ENCODE data around the gene BATF2.
"Not testable (repeated sequence)": the region's sequence is repeated elsewhere in the genome, so short reads cannot be mapped to it uniquely, and the experiment has no call there.

The BATF2 gene

GRCh38 chr11:65013130-65013887 lies 16.5 kb upstream of the BATF2 start:
- peak; percentile 94 for DNase-seq

- DNase-seq, result no peak
Observed at GRCh38 chr11:65008873-65009272, 12.1 kb upstream of the BATF2 start.

GRCh38 chr11:65008016-65008415 lies 11.2 kb upstream of the BATF2 start:
- DNase-seq, result no peak

- not testable (repeated sequence) for DNase-seq
Observed at GRCh38 chr11:65003968-65004367, 7.2 kb upstream of the BATF2 start.

GRCh38 chr11:65003282-65003681 lies 6.5 kb upstream of the BATF2 start:
- no peak for DNase-seq

- no peak for DNase-seq
Observed at GRCh38 chr11:65002706-65003105, 5.9 kb upstream of the BATF2 start.

- DNase-seq, result no peak
Observed at GRCh38 chr11:64999478-64999877, 2.7 kb upstream of the BATF2 start.

- no peak for DNase-seq
Observed at GRCh38 chr11:64998690-64999431, 2.1 kb upstream of the BATF2 start.

- no peak for DNase-seq
Observed at GRCh38 chr11:64998141-64998540, 1.4 kb upstream of the BATF2 start.

- DNase-seq, result no peak
Observed at GRCh38 chr11:64996327-64996709, 453 bp downstream of the BATF2 start.

- no peak for DNase-seq
Observed at GRCh38 chr11:64994318-64994717, 2.5 kb downstream of the BATF2 start.

- peak; percentile 40 to 65 for DNase-seq
Observed at GRCh38 chr11:64990222-64990923, 6.4 kb downstream of the BATF2 start.

- no peak for DNase-seq
Observed at GRCh38 chr11:64989416-64989815, 7.4 kb downstream of the BATF2 start.

- no peak for DNase-seq
Observed at GRCh38 chr11:64987998-64988854, 8.5 kb downstream of the BATF2 start.

GRCh38 chr11:64983339-64983738 lies 13.4 kb downstream of the BATF2 start:
- not testable (repeated sequence) for DNase-seq

GRCh38 chr11:64976651-64977050 lies 20.1 kb downstream of the BATF2 start:
- DNase-seq, result no peak

GRCh38 chr11:64974124-64974523 lies 22.6 kb downstream of the BATF2 start:
- DNase-seq, result no peak

GRCh38 chr11:64971421-64972233 lies 25.1 kb downstream of the BATF2 start, which contains the start of gene MAJIN:
Gene MAJIN (minus strand): TSS chr11:64972108. CDS start chr11:64959405, 12,703 bp downstream.
- DNase-seq, result peak; percentile 73 to 83

- no peak for DNase-seq
Observed at GRCh38 chr11:64970731-64971151, 26.0 kb downstream of the BATF2 start.

- DNase-seq, result no peak
Observed at GRCh38 chr11:64969209-64969608, 27.6 kb downstream of the BATF2 start.

GRCh38 chr11:64967375-64967774 lies 29.4 kb downstream of the BATF2 start:
- DNase-seq, result no peak

All from inflammatory macrophage (primary cell).